Trophoblast cell (in vitro differentiated cells and primary cell): ENCODE data around the gene KRT32.

Experiments
- DNase-seq, 2 donors: peaks; one replicate each; pipeline ENCODE4 v3.0.0-alpha.2; 2016
- H2AFZ ChIP-seq: 2 replicates; pipeline ENCODE4 v1.6.1; 2013; ENCODE audit warnings: low read length, moderate library complexity, mild to moderate bottlenecking; ENCODE audit not compliant: insufficient read depth, poor library complexity
- H2AK5ac ChIP-seq: 2 replicates; pipeline ENCODE4 v1.6.1; 2013; ENCODE audit warnings: mild to moderate bottlenecking, low read length
- H2BK120ac ChIP-seq: 2 replicates; pipeline ENCODE4 v1.6.1; 2013; ENCODE audit warnings: low read length, mild to moderate bottlenecking, moderate library complexity; ENCODE audit not compliant: insufficient read depth, poor library complexity
- H2BK12ac ChIP-seq: 2 replicates; pipeline ENCODE4 v1.6.1; 2013; ENCODE audit warnings: mild to moderate bottlenecking, low read length, moderate library complexity
- H2BK5ac ChIP-seq: 2 replicates; pipeline ENCODE4 v1.6.1; 2013; ENCODE audit warnings: low read length, low read depth, moderate library complexity, mild to moderate bottlenecking; ENCODE audit not compliant: poor library complexity
- H3K14ac ChIP-seq: 2 replicates; pipeline ENCODE4 v1.6.1; 2013; ENCODE audit warnings: mild to moderate bottlenecking, low read length
- H3K18ac ChIP-seq: 2 replicates; pipeline ENCODE4 v1.6.1; 2013; ENCODE audit warnings: mild to moderate bottlenecking, low read length
- H3K23ac ChIP-seq: 2 replicates; pipeline ENCODE4 v1.6.1; 2013; ENCODE audit warnings: low read length
- H3K27ac ChIP-seq: 2 replicates; pipeline ENCODE4 v1.5.1; 2013; ENCODE audit warnings: low read depth, mild to moderate bottlenecking, inconsistent platforms, low read length, moderate library complexity
- H3K27me3 ChIP-seq: 2 replicates; pipeline ENCODE4 v1.6.1; 2013; ENCODE audit warnings: inconsistent platforms, mild to moderate bottlenecking, low read length, moderate library complexity; ENCODE audit not compliant: insufficient read depth
- H3K36me3 ChIP-seq, 2 experiments: 1 replicate in 1 of 2; 2 replicates in 1 of 2; pipeline ENCODE4 v1.6.1; 2013; ENCODE audit warnings: low read length in 2 of 2, mild to moderate bottlenecking in 2 of 2, moderate library complexity in 1 of 2; ENCODE audit not compliant: insufficient read depth in 2 of 2, control insufficient read depth in 1 of 2
- H3K4ac ChIP-seq: 2 replicates; pipeline ENCODE4 v1.6.1; 2013; ENCODE audit warnings: low read depth, mild to moderate bottlenecking, low read length, moderate library complexity
- H3K4me1 ChIP-seq, 2 experiments: 1 replicate in 1 of 2; 2 replicates in 1 of 2; pipeline ENCODE4 v1.6.1; 2013; ENCODE audit warnings: low read length in 2 of 2, mild to moderate bottlenecking in 2 of 2, moderate library complexity in 1 of 2; ENCODE audit not compliant: insufficient read depth in 2 of 2, control insufficient read depth in 1 of 2
- H3K4me2 ChIP-seq: 2 replicates; pipeline ENCODE4 v1.6.1; 2013; ENCODE audit warnings: inconsistent platforms, mild to moderate bottlenecking, low read length, moderate library complexity
- H3K4me3 ChIP-seq: 2 replicates; pipeline ENCODE4 v1.5.1; 2013; ENCODE audit warnings: mild to moderate bottlenecking, low read depth, low read length, inconsistent platforms
- H3K79me1 ChIP-seq: one replicate; pipeline ENCODE4 v1.6.1; 2013; ENCODE audit warnings: low read length
- H3K79me2 ChIP-seq: 2 replicates; pipeline ENCODE4 v1.6.1; 2013; ENCODE audit warnings: low read length, mild to moderate bottlenecking; ENCODE audit not compliant: control insufficient read depth, insufficient read depth, poor library complexity
- H3K9ac ChIP-seq: 2 replicates; pipeline ENCODE4 v1.6.1; 2013; ENCODE audit warnings: mild to moderate bottlenecking, low read length
- H3K9me3 ChIP-seq: 2 replicates; pipeline ENCODE4 v1.6.1; 2013; ENCODE audit warnings: low read depth, mild to moderate bottlenecking, control low read depth, inconsistent platforms, low read length; ENCODE audit not compliant: insufficient read depth
- H4K12ac ChIP-seq: 2 replicates; pipeline ENCODE4 v1.6.1; 2013; ENCODE audit warnings: low read depth, mild to moderate bottlenecking, low read length, moderate library complexity
- H4K8ac ChIP-seq: 2 replicates; pipeline ENCODE4 v1.6.1; 2013; ENCODE audit warnings: low read depth, mild to moderate bottlenecking, low read length, moderate library complexity
- H4K91ac ChIP-seq: one replicate; pipeline ENCODE4 v1.6.1; 2013; ENCODE audit warnings: low read depth, mild to moderate bottlenecking, low read length, moderate library complexity
- WGBS: extraction: QIAGEN DNeasy Blood & Tissue Kit; methylation state at CpG from one replicate; pipeline ENCODE4 v1.1.7; 2013; ENCODE audit warnings: missing lambda C conversion rate; ENCODE audit not compliant: insufficient read length, insufficient coverage; ENCODE audit errors: extremely low coverage; 5-methylcytosine and 5-hydroxymethylcytosine counted together

The KRT32 gene

GRCh38 chr17:41416479-41416878 is 50.7 kb downstream of the KRT32 start:
- Histone ChIP-seq H3K9me3 (peaks cover 2% of the 10 kb centered on the region), H4K91ac (no peak overlapping the region), H3K23ac (no peak overlapping the region), H3K79me2 (no peaks in the 10 kb centered on the region), H3K4me2 (no peak overlapping the region), H3K18ac (no peak overlapping the region), H3K4ac (no peak overlapping the region), H3K27me3 (no peaks in the 10 kb centered on the region), H3K9ac (no peak overlapping the region), H3K27ac (peak overlapping the region; percentile 22), H2AK5ac (no peak overlapping the region), H3K36me3 (no peaks in the 10 kb centered on the region), H4K8ac (no peak overlapping the region), H2BK12ac (no peak overlapping the region), H3K14ac (no peak overlapping the region), H3K79me1 (peaks cover 3% of the 10 kb centered on the region), H3K4me1 (peaks cover 6 to 22% of the 10 kb centered on the region in 2 experiments), H2AFZ (no peak overlapping the region), H4K12ac (no peak overlapping the region), H2BK120ac (no peak overlapping the region), H2BK5ac (no peak overlapping the region), H3K4me3 (no peak overlapping the region)
- DNase-seq = peak in 1 of 2 donors; percentile 60
- no CpG with 5 or more reads among the region's 5 CpGs for WGBS

GRCh38 chr17:41415833-41416335 is 51.3 kb downstream of the KRT32 start:
- no peak overlapping the region for H3K18ac ChIP-seq
- H2AK5ac ChIP-seq = no peak overlapping the region
- peak overlapping the region; percentile 38 for H3K4me2 ChIP-seq
- no peak overlapping the region for H2AFZ ChIP-seq
- H4K12ac ChIP-seq = no peak overlapping the region
- no peak overlapping the region for H3K23ac ChIP-seq
- H4K91ac ChIP-seq = no peak overlapping the region
- no peak overlapping the region for H2BK5ac ChIP-seq
- H3K36me3 ChIP-seq = no peaks in the 10 kb centered on the region
- H3K9ac ChIP-seq = no peak overlapping the region
- H2BK120ac ChIP-seq = no peak overlapping the region
- no peak overlapping the region for H3K14ac ChIP-seq
- H3K4ac ChIP-seq = no peak overlapping the region
- peak; percentile 81 to 93 for DNase-seq
- peak overlapping the region; percentile 22 for H3K27ac ChIP-seq
- no CpG with 5 or more reads among the region's 3 CpGs for WGBS
- no peak overlapping the region for H4K8ac ChIP-seq
- H2BK12ac ChIP-seq = no peak overlapping the region
- H3K79me1 ChIP-seq = peaks cover 3% of the 10 kb centered on the region
- no peak overlapping the region for H3K4me3 ChIP-seq
- peaks cover 4 to 18% of the 10 kb centered on the region in 2 experiments for H3K4me1 ChIP-seq
- no peaks in the 10 kb centered on the region for H3K27me3 ChIP-seq
- no peaks in the 10 kb centered on the region for H3K79me2 ChIP-seq
- peaks cover 5% of the 10 kb centered on the region for H3K9me3 ChIP-seq

- no CpG with 5 or more reads among the region's 4 CpGs for WGBS
These were observed 51.8 kb downstream of the KRT32 start for GRCh38 chr17:41415411-41415810.

GRCh38 chr17:41413982-41414381 is 53.2 kb downstream of the KRT32 start:
- no peak overlapping the region for H2AK5ac ChIP-seq
- WGBS = no CpG with 5 or more reads among the region's 2 CpGs
- H3K18ac ChIP-seq = no peak overlapping the region
- no peak overlapping the region for H3K4ac ChIP-seq
- H3K79me2 ChIP-seq = no peaks in the 10 kb centered on the region
- H3K14ac ChIP-seq = no peak overlapping the region
- no peak overlapping the region for H2BK5ac ChIP-seq
- H3K9me3 ChIP-seq = peaks cover 5% of the 10 kb centered on the region
- no peak overlapping the region for H2AFZ ChIP-seq
- H4K8ac ChIP-seq = no peak overlapping the region
- H3K27me3 ChIP-seq = no peaks in the 10 kb centered on the region
- H3K4me2 ChIP-seq = no peak overlapping the region
- no peak overlapping the region for H2BK12ac ChIP-seq
- no peak overlapping the region for H2BK120ac ChIP-seq
- no peak overlapping the region for H3K9ac ChIP-seq
- no peak overlapping the region for H4K91ac ChIP-seq
- DNase-seq = peak in 1 of 2 donors; percentile 69
- no peak overlapping the region for H4K12ac ChIP-seq
- H3K23ac ChIP-seq = no peak overlapping the region
- H3K4me1 ChIP-seq = peaks cover 0 to 14% of the 10 kb centered on the region in 2 experiments
- H3K79me1 ChIP-seq = no peaks in the 10 kb centered on the region
- no peaks in the 10 kb centered on the region for H3K36me3 ChIP-seq
- no peak overlapping the region for H3K4me3 ChIP-seq
- no peak overlapping the region for H3K27ac ChIP-seq

More at GRCh38 chr17:41415411-41415810, 51.8 kb downstream of the KRT32 start:
- Histone ChIP-seq H3K27me3 (no peaks in the 10 kb centered on the region), H2AFZ (no peak overlapping the region), H2BK120ac (no peak overlapping the region), H3K36me3 (no peaks in the 10 kb centered on the region), H3K9ac (no peak overlapping the region), H3K79me2 (no peaks in the 10 kb centered on the region), H2AK5ac (no peak overlapping the region), H4K12ac (no peak overlapping the region), H3K4me2 (no peak overlapping the region), H3K9me3 (peaks cover 5% of the 10 kb centered on the region), H2BK12ac (no peak overlapping the region), H3K79me1 (no peaks in the 10 kb centered on the region), H3K27ac (no peak overlapping the region), H3K14ac (no peak overlapping the region), H3K4me1 (peaks cover 0 to 14% of the 10 kb centered on the region in 2 experiments), H2BK5ac (no peak overlapping the region), H3K4ac (no peak overlapping the region), H3K18ac (no peak overlapping the region), H4K91ac (no peak overlapping the region), H3K23ac (no peak overlapping the region), H4K8ac (no peak overlapping the region), H3K4me3 (no peak overlapping the region)
- peak in 1 of 2 donors; percentile 25 for DNase-seq
